Suppressor macrophage treated with lipopolysaccharide for 1 hour (primary cell): ENCODE measurements around the gene SNRPA.
A peak's percentile ranks its signal among the peaks of the same experiment; 100 is the strongest.
"Not testable (repeated sequence)": the region's sequence is repeated elsewhere in the genome, so short reads cannot be mapped to it uniquely, and the experiment has no call there.

Source experiments
- DNase-seq, 3 donors: peaks; one replicate each; pipeline ENCODE4 v3.0.0-alpha.2; 2020 to 2022

Gene SNRPA

GRCh38 chr19:40777937-40778705, 27.1 kb downstream of the SNRPA start, which contains the start of gene RAB4B:
Gene RAB4B (plus strand): TSS chr19:40778247. CDS start chr19:40778376, 129 bp downstream.
- peak; percentile 100 for DNase-seq

- peak; percentile 62 to 73 (median 64) for DNase-seq
Measured at GRCh38 chr19:40778706-40779284, 27.8 kb downstream of the SNRPA start.

- DNase-seq, result no peak
Measured at GRCh38 chr19:40780582-40780981, 29.6 kb downstream of the SNRPA start.

GRCh38 chr19:40781140-40781539, 30.1 kb downstream of the SNRPA start:
- DNase-seq, result no peak

- DNase-seq, result no peak
Measured at GRCh38 chr19:40783711-40784110, 32.7 kb downstream of the SNRPA start.

GRCh38 chr19:40784146-40784545, 33.1 kb downstream of the SNRPA start:
- DNase-seq, result not testable (repeated sequence)

- DNase-seq, result no peak
Measured at GRCh38 chr19:40785526-40785925, 34.5 kb downstream of the SNRPA start.

GRCh38 chr19:40786060-40787037, 35.3 kb downstream of the SNRPA start:
- no peak for DNase-seq

- DNase-seq, result no peak
Measured at GRCh38 chr19:40791349-40791748, 40.3 kb downstream of the SNRPA start.

- DNase-seq, result no peak
Measured at GRCh38 chr19:40791996-40792395, 41.0 kb downstream of the SNRPA start.

- DNase-seq, result no peak
Measured at GRCh38 chr19:40797166-40797962, 46.4 kb downstream of the SNRPA start.

GRCh38 chr19:40797963-40798682, 47.1 kb downstream of the SNRPA start:
- peak; percentile 40 to 68 (median 60) for DNase-seq

- DNase-seq, result peak; percentile 100
Measured at GRCh38 chr19:40798683-40799557, 47.9 kb downstream of the SNRPA start, which contains the start of gene EGLN2. Gene EGLN2 (plus strand): TSS chr19:40799191. CDS start chr19:40800573, 1,382 bp downstream.

GRCh38 chr19:40799558-40800338, 48.7 kb downstream of the SNRPA start:
- peak; percentile 67 to 87 (median 72) for DNase-seq

GRCh38 chr19:40800339-40800996, 49.5 kb downstream of the SNRPA start:
- no peak for DNase-seq

- DNase-seq, result no peak
Measured at GRCh38 chr19:40800997-40801377, 50.0 kb downstream of the SNRPA start.

GRCh38 chr19:40801426-40802299, 50.7 kb downstream of the SNRPA start:
- DNase-seq, result no peak
